NCI-H526 (cell line): ENCODE results near the gene CCDC174.

Experiments
- DNase-seq, 2 experiments: peaks; one replicate each; lab custom pipeline; 2025; lab: John Stamatoyannopoulos, UW

The CCDC174 gene

GRCh38 chr3:14701676-14702075 is 50.1 kb downstream of the CCDC174 start:
- no peak for DNase-seq

GRCh38 chr3:14703128-14703750 is 51.7 kb downstream of the CCDC174 start:
- DNase-seq: no peak

- no peak for DNase-seq
Observed at GRCh38 chr3:14703791-14704190, 52.2 kb downstream of the CCDC174 start.

GRCh38 chr3:14706096-14706495 is 54.5 kb downstream of the CCDC174 start:
- DNase-seq: no peak

GRCh38 chr3:14716591-14716990 is 65.0 kb downstream of the CCDC174 start:
- DNase-seq: no peak

GRCh38 chr3:14717307-14717706 is 65.7 kb downstream of the CCDC174 start:
- DNase-seq: peak in 1 of 2 experiments; percentile 2

- DNase-seq: no peak
Observed at GRCh38 chr3:14718539-14718938, 67.0 kb downstream of the CCDC174 start.

- DNase-seq: no peak
Observed at GRCh38 chr3:14719006-14719405, 67.4 kb downstream of the CCDC174 start.

GRCh38 chr3:14721126-14721864 is 69.7 kb downstream of the CCDC174 start:
- no peak for DNase-seq
